Keratinocyte (primary cell): ENCODE measurements around the gene TTBK1. TPM values are rescaled to one million over a fixed set of nuclear protein-coding genes. Genes with fewer than 3 reads are reported as not detected.

Experiments
- DNase-seq: peaks from one replicate; pipeline ENCODE4 v3.0.0-alpha.2; 2011; ENCODE audit warnings: low read depth, missing footprints, low spot score
- FAIRE-seq: peaks from 2 replicates; lab custom pipeline; 2011; peaks lifted over from hg19 to GRCh38; lab: Jason Lieb, UNC
- H2AFZ ChIP-seq: 2 replicates; pipeline ENCODE4 v1.6.0; 2012; ENCODE audit warnings: low read length, control low read depth, inconsistent platforms; ENCODE audit not compliant: control insufficient read depth
- H3K27ac ChIP-seq: 2 replicates; pipeline ENCODE4 v1.5.1; 2011; ENCODE audit warnings: low read length; ENCODE audit not compliant: control insufficient read depth, insufficient read depth
- H3K27me3 ChIP-seq: 3 replicates; pipeline ENCODE4 v1.6.0; 2011; ENCODE audit warnings: low read length; ENCODE audit not compliant: control insufficient read depth, insufficient read depth; ENCODE audit errors: extremely low read depth
- H3K36me3 ChIP-seq, 2 experiments: 2 replicates in 1 of 2; 3 replicates in 1 of 2; pipeline ENCODE4 v1.5.1; 2011; ENCODE audit warnings: low read length in 2 of 2, mild to moderate bottlenecking in 1 of 2; ENCODE audit not compliant: control insufficient read depth in 2 of 2, insufficient read depth in 2 of 2; ENCODE audit errors: extremely low read depth in 1 of 2
- H3K4me1 ChIP-seq: 3 replicates; pipeline ENCODE4 v1.5.1; 2011; ENCODE audit warnings: low read length; ENCODE audit not compliant: control insufficient read depth, insufficient read depth; ENCODE audit errors: extremely low read depth
- H3K4me2 ChIP-seq: 3 replicates; pipeline ENCODE4 v1.6.0; 2011; ENCODE audit warnings: low read depth, low read length; ENCODE audit not compliant: control insufficient read depth, insufficient read depth; ENCODE audit errors: extremely low read depth
- H3K4me3 ChIP-seq, 3 experiments: fragments of 200-600 bp in 1 of 3; sonication (generic) in 1 of 3; 2 replicates in 2 of 3; 3 replicates in 1 of 3; pipeline ENCODE4 v1.5.1; 2011 to 2016; ENCODE audit warnings: low read length in 3 of 3, mild to moderate bottlenecking in 3 of 3, control low read depth in 2 of 3, inconsistent platforms in 1 of 3, low read depth in 1 of 3, mixed read lengths in 1 of 3, mixed run types in 1 of 3, moderate library complexity in 1 of 3; ENCODE audit not compliant: control insufficient read depth in 2 of 3, insufficient read depth in 2 of 3; ENCODE audit errors: extremely low read depth in 1 of 3
- H3K79me2 ChIP-seq: 2 replicates; pipeline ENCODE4 v1.6.0; 2012; ENCODE audit warnings: low read length; ENCODE audit not compliant: control insufficient read depth, insufficient read depth
- H3K9ac ChIP-seq: 3 replicates; pipeline ENCODE4 v1.6.0; 2011; ENCODE audit warnings: low read length; ENCODE audit not compliant: control insufficient read depth, insufficient read depth; ENCODE audit errors: extremely low read depth
- H3K9me1 ChIP-seq: 3 replicates; pipeline ENCODE4 v1.6.0; 2011; ENCODE audit warnings: low read length; ENCODE audit not compliant: control insufficient read depth, insufficient read depth; ENCODE audit errors: extremely low read depth
- H3K9me3 ChIP-seq: 2 replicates; pipeline ENCODE4 v1.5.1; 2012; ENCODE audit warnings: low read depth, low read length; ENCODE audit not compliant: control insufficient read depth
- H4K20me1 ChIP-seq: 3 replicates; pipeline ENCODE4 v1.6.0; 2011; ENCODE audit warnings: low read length; ENCODE audit not compliant: control insufficient read depth, insufficient read depth; ENCODE audit errors: extremely low read depth
- CTCF ChIP-seq, 3 experiments: IDR thresholded peaks in 1 of 3; conservative IDR thresholded peaks in 1 of 3; optimal IDR thresholded peaks in 1 of 3; 2 replicates in 2 of 3; 3 replicates in 1 of 3; pipeline versions ENCODE3 to v1.5.1; 2011; ENCODE audit warnings: low read length in 3 of 3, mild to moderate bottlenecking in 3 of 3, moderate library complexity in 2 of 3, control low read depth in 1 of 3, inconsistent platforms in 1 of 3; ENCODE audit not compliant: insufficient read depth in 2 of 3; ENCODE audit errors: extremely low read depth in 1 of 3
- EZH2 ChIP-seq: IDR thresholded peaks from one replicate; pipeline ENCODE4 v1.6.1; 2012; ENCODE audit warnings: inconsistent platforms, mild to moderate bottlenecking, low read length, moderate library complexity
- dilution Hi-C: fragments of 300-500 bp; cut with MboI; formaldehyde crosslinking; loops from one replicate; pipeline ENCODE4 v1.7.0; 2020; ENCODE audit warnings: low sequenced_read_pairs; ENCODE audit not compliant: extremely low pct_ligation_motif_present
- polyA plus RNA-seq, 5 experiments: library from polyadenylated mRNA; depleted of rRNA in 3 of 5; stranded (reverse) in 3 of 5; stranded (forward) in 1 of 5; unstranded in 1 of 5; fragments of >200 nt; gene quantifications; 1 replicate in 1 of 5; 2 replicates in 3 of 5; 3 replicates in 1 of 5; pipeline versions ENCODE4 v1.2.1 to v1.2.3, GENCODE V29; 2011 to 2012; ENCODE audit warnings: missing spikeins in 2 of 5, low read depth in 1 of 5, low replicate concordance in 1 of 5

The TTBK1 gene
- polyA plus RNA-seq, 1 donor (not counting 4 experiments of a cell fraction or from before 2014, with no cell fraction given), result not detected

GRCh38 chr6:43240950-43241349 lies 2.3 kb upstream of the TTBK1 start:
- H3K4me3 ChIP-seq, result no peak overlapping the region
- no peak for FAIRE-seq
- no peak overlapping the region for H3K9ac ChIP-seq
- no peaks in the 10 kb centered on the region for H4K20me1 ChIP-seq
- no peak overlapping the region for H3K27ac ChIP-seq
- dilution Hi-C loops, result no loop called here
- no peaks in the 10 kb centered on the region for H3K79me2 ChIP-seq
- DNase-seq, result no peak
- H3K9me1 ChIP-seq, result no peaks in the 10 kb centered on the region
- no peaks in the 10 kb centered on the region for H3K36me3 ChIP-seq
- H3K27me3 ChIP-seq, result peaks cover 49% of the 10 kb centered on the region
- TF ChIP-seq EZH2 (no peak), CTCF (optimal IDR thresholded peaks at IDR 0.05 in 1 of 3, IDR thresholded peaks at IDR 0.05 in 1 of 3, conservative IDR thresholded peaks at IDR 0.05 in 1 of 3; ENCODE audit: extremely low read depth in 1 of 3, insufficient read depth in 2 of 3, low read length in 3 of 3) (no peak)
- no peaks in the 10 kb centered on the region for H3K9me3 ChIP-seq
- H2AFZ ChIP-seq, result no peak overlapping the region
- no peak overlapping the region for H3K4me2 ChIP-seq
- H3K4me1 ChIP-seq, result no peaks in the 10 kb centered on the region

- Histone ChIP-seq H3K9me3 (no peaks in the 10 kb centered on the region), H3K9me1 (no peaks in the 10 kb centered on the region), H4K20me1 (no peaks in the 10 kb centered on the region), H3K36me3 (no peaks in the 10 kb centered on the region), H2AFZ (no peak overlapping the region), H3K27me3 (peaks cover 54% of the 10 kb centered on the region), H3K9ac (no peak overlapping the region), H3K4me2 (no peak overlapping the region), H3K79me2 (no peaks in the 10 kb centered on the region), H3K4me1 (no peaks in the 10 kb centered on the region), H3K4me3 (no peak overlapping the region), H3K27ac (no peak overlapping the region)
- FAIRE-seq (no peak), DNase-seq (no peak)
- TF ChIP-seq CTCF (optimal IDR thresholded peaks at IDR 0.05 in 1 of 3, IDR thresholded peaks at IDR 0.05 in 1 of 3, conservative IDR thresholded peaks at IDR 0.05 in 1 of 3; ENCODE audit: extremely low read depth in 1 of 3, insufficient read depth in 2 of 3, low read length in 3 of 3) (no peak), EZH2 (no peak)
- dilution Hi-C loops, result no loop called here
Observed at GRCh38 chr6:43241446-43241845, 1.8 kb upstream of the TTBK1 start.
